Measurements from ENCODE around the gene GMCL2. TPM values are rescaled to one million over a fixed set of nuclear protein-coding genes. Genes with fewer than 3 reads are reported as not detected.

The GMCL2 gene
- total RNA-seq, 1 experiment from 2014 or later, result not detected

GRCh38 chr5:178207917-178208280, 20.7 kb upstream of the GMCL2 start:
- Histone ChIP-seq H4K5ac (ENCODE audit: insufficient read length, low read depth, low read length) (no peak overlapping the region), H2BK20ac (ENCODE audit: low read depth, low read length, poor library complexity, severe bottlenecking) (no peak overlapping the region), H3K27me3 (ENCODE audit: insufficient read depth, low read length) (no peaks in the 10 kb centered on the region), H3K18ac (ENCODE audit: insufficient read length, low read depth, low read length) (no peak overlapping the region), H2BK15ac (ENCODE audit: low read depth, low read length) (no peak overlapping the region), H3K23me2 (ENCODE audit: insufficient read length, low read depth, low read length, poor library complexity, severe bottlenecking) (peaks cover 10% of the 10 kb centered on the region), H4K8ac (replicated peaks; ENCODE audit: insufficient read length, low read depth, low read length) (no peak overlapping the region), H3K27ac (ENCODE audit: insufficient read length, low read depth, low read length) (no peak overlapping the region), H3K4me1 (ENCODE audit: insufficient read depth, low read length) (no peaks in the 10 kb centered on the region; the same call in 1 of the 2 replicates), H3K9me3 (ENCODE audit: control insufficient read depth, low read depth, low read length) (no peaks in the 10 kb centered on the region), H3K79me2 (ENCODE audit: insufficient read depth, low read length) (peaks cover 23% of the 10 kb centered on the region), H2BK120ac (ENCODE audit: low read depth, low read length, poor library complexity, severe bottlenecking) (no peak overlapping the region), H3K4ac (ENCODE audit: low read depth, low read length) (no peak overlapping the region), H2AK5ac (ENCODE audit: insufficient read length, low read length) (no peak overlapping the region), H2BK5ac (ENCODE audit: insufficient read length, low read length) (no peak overlapping the region), H4K20me1 (ENCODE audit: control insufficient read depth, insufficient read depth, insufficient read length) (no peaks in the 10 kb centered on the region), H3K79me1 (ENCODE audit: insufficient read depth, low read depth, low read length, poor library complexity, severe bottlenecking) (peaks cover 9% of the 10 kb centered on the region), H2AFZ (ENCODE audit: low read length) (no peak overlapping the region), H3K14ac (ENCODE audit: insufficient read depth, low read length) (no peak overlapping the region), H3T11ph (ENCODE audit: low read length) (no peak overlapping the region), H3K56ac (ENCODE audit: insufficient read length, low read depth, low read length) (no peak overlapping the region), H3K4me2 (ENCODE audit: insufficient read depth, insufficient read length, low read length) (peak overlapping the region; percentile 19), H3K23ac (ENCODE audit: insufficient read length, low read depth, low read length) (no peak overlapping the region), H2BK12ac (ENCODE audit: insufficient read length, low read depth, low read length) (no peak overlapping the region), H3K9ac (ENCODE audit: extremely low read depth, insufficient read length, low read length) (no peak overlapping the region), H4K91ac (ENCODE audit: insufficient read length, low read depth, low read length) (no peak overlapping the region)
- TF ChIP-seq, protein P1, sequence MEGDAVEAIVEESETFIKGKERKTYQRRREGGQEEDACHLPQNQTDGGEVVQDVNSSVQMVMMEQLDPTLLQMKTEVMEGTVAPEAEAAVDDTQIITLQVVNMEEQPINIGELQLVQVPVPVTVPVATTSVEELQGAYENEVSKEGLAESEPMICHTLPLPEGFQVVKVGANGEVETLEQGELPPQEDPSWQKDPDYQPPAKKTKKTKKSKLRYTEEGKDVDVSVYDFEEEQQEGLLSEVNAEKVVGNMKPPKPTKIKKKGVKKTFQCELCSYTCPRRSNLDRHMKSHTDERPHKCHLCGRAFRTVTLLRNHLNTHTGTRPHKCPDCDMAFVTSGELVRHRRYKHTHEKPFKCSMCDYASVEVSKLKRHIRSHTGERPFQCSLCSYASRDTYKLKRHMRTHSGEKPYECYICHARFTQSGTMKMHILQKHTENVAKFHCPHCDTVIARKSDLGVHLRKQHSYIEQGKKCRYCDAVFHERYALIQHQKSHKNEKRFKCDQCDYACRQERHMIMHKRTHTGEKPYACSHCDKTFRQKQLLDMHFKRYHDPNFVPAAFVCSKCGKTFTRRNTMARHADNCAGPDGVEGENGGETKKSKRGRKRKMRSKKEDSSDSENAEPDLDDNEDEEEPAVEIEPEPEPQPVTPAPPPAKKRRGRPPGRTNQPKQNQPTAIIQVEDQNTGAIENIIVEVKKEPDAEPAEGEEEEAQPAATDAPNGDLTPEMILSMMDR (conservative IDR thresholded peaks at IDR 0.05), result no peak
- H3K4me1 Mint-ChIP-seq, result peaks cover 14 to 34% of the 10 kb centered on the region in 2 experiments
- no CpG with 5 or more reads among the region's 1 CpG for WGBS (ENCODE audit: extremely low coverage, insufficient read length, low lambda C conversion rate)
- no peak for DNase-seq
- H3K27me3 Mint-ChIP-seq (ENCODE audit: low read depth), result peaks cover 12% of the 10 kb centered on the region; the same call in 1 of the 2 replicates
- H3K36me3 Mint-ChIP-seq (ENCODE audit: insufficient read depth in 1 of 3, low read depth in 3 of 3), result peaks cover 59 to 79% (median 75%) of the 10 kb centered on the region in 3 experiments
- peaks cover 2% of the 10 kb centered on the region in 2 experiments; a peak in 3 of 5 replicates for H3K9me3 Mint-ChIP-seq
- peak overlapping the region; percentile 28 to 75 for H3K4me3 Mint-ChIP-seq
- H3K27ac Mint-ChIP-seq, result peak overlapping the region; percentile 46 to 91 (median 79); a peak in 5 of 7 replicates

Measured in H9 (cell line).